Measurements from ENCODE around the gene ZNF346.

- TF ChIP-seq POLR2A (IDR thresholded peaks at IDR 0.05) (no peak), CTCF (IDR thresholded peaks at IDR 0.05) (no peak)
Measured at GRCh38 chr5:176995122-176995490, 27.4 kb upstream of the ZNF346 start.

Measured in suprapubic skin (tissue), 3 donors.